ENCODE results near the gene EHD1. TPM values are rescaled to one million over a fixed set of nuclear protein-coding genes. Genes with fewer than 3 reads are reported as not detected.
A peak's percentile ranks its signal among the peaks of the same experiment; 100 is the strongest.
"Not testable (repeated sequence)": the region's sequence is repeated elsewhere in the genome, so short reads cannot be mapped to it uniquely, and the experiment has no call there.

The EHD1 gene
- total and polyA plus RNA-seq, 2 donors (not counting 1 experiment from before 2014, with no cell fraction given), result 71.3 to 240 TPM

GRCh38 chr11:64848214-64848825 is 30.1 kb downstream of the EHD1 start:
- no peak for TF ChIP-seq EZH2 (IDR thresholded peaks at IDR 0.05; ENCODE audit: low read length, missing control alignments)
- no peak for TF ChIP-seq CTCF (conservative IDR thresholded peaks at IDR 0.05 in 1 of 2, IDR thresholded peaks at IDR 0.05 in 1 of 2; ENCODE audit: low read depth in 1 of 2, low read length in 2 of 2)
- no peak for DNase-seq (ENCODE audit: low read depth in 2 of 2)
- H3K4me3 ChIP-seq (replicated peaks in 1 of 4; ENCODE audit: control extremely low read depth in 1 of 4, insufficient read depth in 1 of 4, low read depth in 3 of 4, low read length in 4 of 4), result no peak overlapping the region
- H3K4me1 ChIP-seq (ENCODE audit: control insufficient read depth, extremely low read depth, insufficient read depth, low read length), result peaks cover 18% of the 10 kb centered on the region
- H2AFZ ChIP-seq (ENCODE audit: low read length), result no peak overlapping the region
- H3K27me3 ChIP-seq (ENCODE audit: control insufficient read depth, insufficient read depth, low read length), result no peaks in the 10 kb centered on the region
- no peak overlapping the region for H3K4me2 ChIP-seq (ENCODE audit: extremely low read depth, insufficient read depth, low read length)
- peaks cover 11% of the 10 kb centered on the region for H3K36me3 ChIP-seq (ENCODE audit: control insufficient read depth, insufficient read depth, low read length)
- H3K9me3 ChIP-seq (ENCODE audit: control insufficient read depth, insufficient read depth, low read depth, low read length), result no peaks in the 10 kb centered on the region
- H3K27ac ChIP-seq (ENCODE audit: insufficient read depth, low read length), result no peak overlapping the region
- no peaks in the 10 kb centered on the region for H4K20me1 ChIP-seq (ENCODE audit: control insufficient read depth, extremely low read depth, insufficient read depth, low read length)
- H3K9ac ChIP-seq (ENCODE audit: insufficient read depth, low read length), result no peak overlapping the region
- peaks cover 3% of the 10 kb centered on the region for H3K79me2 ChIP-seq (ENCODE audit: control insufficient read depth, insufficient read depth, low read length)

- H4K20me1 ChIP-seq (ENCODE audit: control insufficient read depth, extremely low read depth, insufficient read depth, low read length), result no peaks in the 10 kb centered on the region
- H3K27ac ChIP-seq (ENCODE audit: insufficient read depth, low read length), result peak overlapping the region; percentile 19
- H3K4me1 ChIP-seq (ENCODE audit: control insufficient read depth, extremely low read depth, insufficient read depth, low read length), result peaks cover 15% of the 10 kb centered on the region
- no peak overlapping the region for H3K4me3 ChIP-seq (replicated peaks in 1 of 4; ENCODE audit: control extremely low read depth in 1 of 4, insufficient read depth in 1 of 4, low read depth in 3 of 4, low read length in 4 of 4)
- peak; percentile 74 to 85 for DNase-seq (ENCODE audit: low read depth in 2 of 2)
- peak overlapping the region; percentile 16 for H2AFZ ChIP-seq (ENCODE audit: low read length)
- peaks cover 4% of the 10 kb centered on the region for H3K36me3 ChIP-seq (ENCODE audit: control insufficient read depth, insufficient read depth, low read length)
- H3K9me3 ChIP-seq (ENCODE audit: control insufficient read depth, insufficient read depth, low read depth, low read length), result no peaks in the 10 kb centered on the region
- H3K27me3 ChIP-seq (ENCODE audit: control insufficient read depth, insufficient read depth, low read length), result no peaks in the 10 kb centered on the region
- no peak overlapping the region for H3K9ac ChIP-seq (ENCODE audit: insufficient read depth, low read length)
- TF ChIP-seq EZH2 (IDR thresholded peaks at IDR 0.05; ENCODE audit: low read length, missing control alignments) (no peak), CTCF (conservative IDR thresholded peaks at IDR 0.05 in 1 of 2, IDR thresholded peaks at IDR 0.05 in 1 of 2; ENCODE audit: low read depth in 1 of 2, low read length in 2 of 2) (peak; percentile 79 to 84)
- no peak overlapping the region for H3K4me2 ChIP-seq (ENCODE audit: extremely low read depth, insufficient read depth, low read length)
- no peaks in the 10 kb centered on the region for H3K79me2 ChIP-seq (ENCODE audit: control insufficient read depth, insufficient read depth, low read length)
Observed at GRCh38 chr11:64846998-64847666, 31.3 kb downstream of the EHD1 start.

DNA sequence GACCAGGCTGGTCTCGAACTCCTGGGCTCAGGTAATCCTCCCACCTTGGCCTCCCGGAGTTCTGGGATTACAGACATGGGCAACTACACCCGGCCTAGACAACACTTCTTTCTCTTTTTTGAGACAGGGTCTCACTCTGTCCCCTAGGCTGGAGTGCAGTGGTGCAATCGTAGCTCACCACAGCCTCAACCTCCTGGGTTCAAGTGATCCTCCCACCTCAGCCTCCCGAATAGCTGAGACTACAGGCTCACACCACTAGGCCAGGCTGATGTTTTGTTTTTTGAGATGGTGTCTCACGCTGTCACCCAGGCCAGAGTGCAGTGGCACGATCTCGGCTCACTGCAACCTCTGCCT is 32.7 kb downstream of the EHD1 start:
- not testable (repeated sequence) for DNase-seq (ENCODE audit: low read depth in 2 of 2); H3K4me3 ChIP-seq (replicated peaks in 1 of 4; ENCODE audit: control extremely low read depth in 1 of 4, insufficient read depth in 1 of 4, low read depth in 3 of 4, low read length in 4 of 4); H3K27ac ChIP-seq (ENCODE audit: insufficient read depth, low read length)

More for the DNA sequence above, 32.7 kb downstream of the EHD1 start:
- H3K27me3 ChIP-seq (ENCODE audit: control insufficient read depth, insufficient read depth, low read length); H3K9ac ChIP-seq (ENCODE audit: insufficient read depth, low read length); H3K9me3 ChIP-seq (ENCODE audit: control insufficient read depth, insufficient read depth, low read depth, low read length); H3K79me2 ChIP-seq (ENCODE audit: control insufficient read depth, insufficient read depth, low read length); H4K20me1 ChIP-seq (ENCODE audit: control insufficient read depth, extremely low read depth, insufficient read depth, low read length); H2AFZ ChIP-seq (ENCODE audit: low read length); H3K36me3 ChIP-seq (ENCODE audit: control insufficient read depth, insufficient read depth, low read length); H3K4me1 ChIP-seq (ENCODE audit: control insufficient read depth, extremely low read depth, insufficient read depth, low read length); H3K4me2 ChIP-seq (ENCODE audit: extremely low read depth, insufficient read depth, low read length): not testable (repeated sequence)

Data from fibroblast of lung (primary cell).